ENCODE measurements around the gene PSMD13. TPM values are rescaled to one million over a fixed set of nuclear protein-coding genes. Genes with fewer than 3 reads are reported as not detected.
"Not testable (repeated sequence)": the region's sequence is repeated elsewhere in the genome, so short reads cannot be mapped to it uniquely, and the experiment has no call there.

Gene PSMD13
- total RNA-seq, 3 donors from 2014 or later: 348 to 399 (median 390) TPM

- H3K4me3 Mint-ChIP-seq: no peak overlapping the region
These were observed 49.1 kb downstream of the PSMD13 start for GRCh38 chr11:285894-286220.

DNA sequence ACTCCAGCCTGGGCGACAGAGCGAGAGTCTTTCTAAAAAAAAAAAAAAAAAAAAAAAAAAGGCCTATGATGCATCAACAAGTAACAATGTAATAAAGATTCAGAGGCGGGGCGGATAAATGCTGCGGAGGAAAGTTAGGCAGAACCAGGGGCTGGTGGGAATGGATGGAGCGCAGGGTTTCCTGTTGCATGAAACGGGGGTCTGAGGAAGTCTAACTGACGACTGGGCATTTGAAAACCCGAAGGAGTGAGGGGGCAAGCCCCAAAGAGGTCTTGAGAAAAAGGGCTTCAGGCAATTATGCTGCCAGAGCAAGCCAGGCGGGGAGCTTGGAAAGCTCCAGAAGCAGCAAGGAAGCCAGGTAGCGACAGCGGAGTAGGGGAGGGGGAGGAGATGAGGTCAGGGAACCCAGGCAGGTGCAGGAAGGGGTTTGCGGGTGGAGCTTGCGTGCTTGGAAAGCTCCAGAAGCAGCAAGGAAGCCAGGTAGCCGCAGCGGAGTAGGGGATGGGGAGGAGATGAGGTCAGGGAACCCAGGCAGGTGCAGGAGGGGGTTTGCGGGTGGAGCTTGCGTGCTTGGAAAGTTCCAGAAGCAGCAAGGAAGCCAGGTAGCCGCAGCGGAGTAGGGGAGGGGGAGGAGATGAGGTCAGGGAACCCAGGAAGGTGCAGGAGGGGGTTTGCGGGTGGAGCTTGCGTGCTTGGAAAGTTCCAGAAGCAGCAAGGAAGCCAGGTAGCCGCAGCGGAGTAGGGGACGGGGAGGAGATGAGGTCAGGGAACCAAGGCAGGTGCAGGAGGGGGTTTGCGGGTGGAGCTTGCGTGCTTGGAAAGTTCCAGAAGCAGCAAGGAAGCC lies 50.4 kb downstream of the PSMD13 start:
- not testable (repeated sequence) for H3K9me3 Mint-ChIP-seq

More at GRCh38 chr11:285894-286220, 49.1 kb downstream of the PSMD13 start:
- Mint-ChIP-seq H3K36me3 (ENCODE audit: insufficient read depth) (no peaks in the 10 kb centered on the region), H3K27me3 (ENCODE audit: low read depth) (peaks cover 14% of the 10 kb centered on the region), H3K4me1 (ENCODE audit: low read depth) (peaks cover 51% of the 10 kb centered on the region), H3K9me3 (no peaks in the 10 kb centered on the region)
- no peak for DNase-seq
- ATAC-seq: no peak

GRCh38 chr11:287821-288477 lies 51.2 kb downstream of the PSMD13 start:
- ATAC-seq (peak; percentile 29), DNase-seq (peak; percentile 55)
- Mint-ChIP-seq H3K36me3 (ENCODE audit: insufficient read depth) (no peaks in the 10 kb centered on the region), H3K4me1 (ENCODE audit: low read depth) (peaks cover 32% of the 10 kb centered on the region), H3K4me3 (peak overlapping the region; percentile 96), H3K27me3 (ENCODE audit: low read depth) (peaks cover 1% of the 10 kb centered on the region), H3K9me3 (no peaks in the 10 kb centered on the region)

More for the DNA sequence above, 50.4 kb downstream of the PSMD13 start:
- peak overlapping the region; percentile 96 for H3K4me3 Mint-ChIP-seq
- ATAC-seq; H3K27me3 Mint-ChIP-seq (ENCODE audit: low read depth); H3K36me3 Mint-ChIP-seq (ENCODE audit: insufficient read depth): not testable (repeated sequence)
- peaks cover 39% of the 10 kb centered on the region for H3K4me1 Mint-ChIP-seq (ENCODE audit: low read depth)
- DNase-seq: peak; percentile 56

DNA sequence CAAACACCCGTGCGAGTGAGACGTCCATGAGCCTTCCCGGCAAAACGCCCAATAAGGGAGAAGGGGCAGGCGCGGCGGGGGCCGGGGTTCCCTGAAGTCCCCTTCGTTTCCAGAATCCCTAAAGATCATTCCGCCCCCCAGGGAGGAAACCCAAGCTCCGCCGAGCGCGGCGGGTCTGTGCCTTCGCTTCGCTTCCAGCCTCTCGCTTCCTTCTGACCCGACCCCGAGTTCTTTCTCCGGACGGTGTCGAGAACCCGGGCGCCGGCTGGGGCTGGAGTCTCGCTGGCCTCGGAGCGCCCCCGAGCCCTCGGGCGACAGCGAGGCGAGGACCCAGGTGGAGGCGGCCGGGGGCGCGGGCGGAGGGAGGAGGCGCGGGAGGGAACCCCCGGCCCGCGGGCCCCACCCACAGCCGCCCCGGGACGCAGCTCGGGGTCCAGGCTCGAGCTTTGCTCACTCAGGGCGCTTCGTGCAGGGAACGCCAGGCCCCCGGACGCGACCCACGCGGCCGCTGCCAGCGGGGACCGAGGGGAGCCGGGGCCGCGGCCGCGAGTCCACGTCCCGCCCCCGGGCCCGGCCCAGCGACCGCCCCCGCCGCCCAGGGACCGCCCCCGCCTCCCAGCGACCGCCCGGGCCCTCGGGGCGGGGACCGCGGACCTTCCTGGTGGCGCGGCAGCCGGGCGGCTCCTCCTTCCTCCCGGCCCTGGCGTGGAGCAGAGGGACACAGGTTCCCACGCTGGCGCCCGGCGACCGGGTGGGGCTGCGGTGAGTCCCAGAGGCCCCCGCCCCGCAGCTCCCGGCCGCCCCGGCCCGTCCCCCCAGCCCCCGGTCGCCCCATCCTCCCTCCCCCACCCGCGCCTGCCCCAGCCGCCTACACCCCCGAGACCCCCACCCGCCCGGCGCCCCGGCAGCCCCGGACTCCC lies 52.0 kb downstream of the PSMD13 start, which contains the start of gene PGGHG:
Gene PGGHG, plus strand, starts transcription at position 649 of the 920 bp plus-strand sequence. CDS start 691 bp downstream, outside the sequence.
- Mint-ChIP-seq H3K9me3 (no peaks in the 10 kb centered on the region), H3K4me3 (peak within 1 kb of the TSS; percentile 96), H3K36me3 (ENCODE audit: insufficient read depth) (no peaks in the 10 kb centered on the region), H3K27me3 (ENCODE audit: low read depth) (no peaks in the 10 kb centered on the region), H3K4me1 (ENCODE audit: low read depth) (peaks cover 27% of the 10 kb centered on the region)
- DNase-seq (peak; percentile 50), ATAC-seq (peak; percentile 20 to 33)

DNA sequence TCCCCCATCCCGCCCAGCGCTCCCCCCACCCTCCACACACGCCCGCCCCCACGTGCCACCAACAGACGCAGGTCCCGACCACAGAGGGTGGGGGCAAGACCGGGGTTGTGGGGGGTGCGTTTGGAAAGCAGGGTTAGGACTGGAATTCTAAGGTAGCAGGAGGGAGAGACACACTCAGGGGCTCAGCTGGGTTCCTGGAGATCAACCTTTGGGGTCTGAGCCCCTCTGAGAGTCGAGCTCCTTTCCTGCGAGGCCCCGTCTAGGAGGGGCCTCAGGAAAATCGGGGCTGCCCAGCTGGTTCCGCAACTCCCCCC lies 52.6 kb downstream of the PSMD13 start:
- Mint-ChIP-seq H3K9me3 (no peaks in the 10 kb centered on the region), H3K36me3 (ENCODE audit: insufficient read depth) (no peaks in the 10 kb centered on the region), H3K4me1 (ENCODE audit: low read depth) (peaks cover 26% of the 10 kb centered on the region), H3K27me3 (ENCODE audit: low read depth) (no peaks in the 10 kb centered on the region), H3K4me3 (peak overlapping the region; percentile 59)
- DNase-seq (peak; percentile 45), ATAC-seq (no peak)

DNA sequence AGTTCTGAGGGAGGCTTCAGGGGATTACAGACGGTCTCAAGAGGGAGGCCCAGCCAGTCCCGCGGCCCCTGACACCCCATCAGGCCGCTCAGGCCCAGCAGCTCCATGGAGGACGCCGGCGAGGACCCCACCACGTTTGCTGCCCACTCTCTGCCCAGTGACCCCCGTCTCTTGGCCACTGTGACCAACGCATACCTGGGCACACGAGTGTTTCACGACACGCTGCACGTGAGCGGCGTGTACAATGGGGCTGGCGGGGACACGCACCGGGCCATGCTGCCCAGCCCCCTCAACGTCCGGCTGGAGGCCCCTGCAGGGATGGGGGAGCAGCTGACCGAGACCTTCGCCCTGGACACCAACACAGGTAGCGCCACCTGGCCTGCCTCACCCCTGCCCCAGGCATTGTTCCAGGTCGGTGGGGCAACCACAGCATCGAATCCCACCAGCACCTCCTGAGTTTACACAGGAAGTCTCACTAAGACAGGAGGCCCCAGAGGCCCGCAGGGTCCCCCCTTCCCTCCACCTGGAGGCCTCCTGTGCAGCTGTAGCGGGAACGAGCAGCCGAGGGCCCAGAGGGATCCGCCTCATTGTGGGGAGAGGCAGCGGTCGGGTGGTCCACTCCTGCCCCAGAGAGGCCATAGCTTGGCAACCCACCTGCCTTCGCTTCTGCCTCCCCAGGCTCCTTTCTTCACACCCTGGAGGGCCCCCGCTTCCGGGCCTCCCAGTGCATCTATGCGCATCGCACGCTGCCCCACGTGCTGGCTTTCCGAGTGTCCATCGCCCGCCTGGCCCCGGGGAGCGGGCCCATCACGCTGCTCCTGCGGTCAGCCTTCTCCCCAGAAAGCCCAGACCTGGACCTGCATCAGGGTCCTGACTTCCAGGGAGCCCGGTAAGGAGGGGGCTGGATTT lies 53.2 kb downstream of the PSMD13 start:
- no peaks in the 10 kb centered on the region for H3K27me3 Mint-ChIP-seq (ENCODE audit: low read depth)
- no peaks in the 10 kb centered on the region for H3K9me3 Mint-ChIP-seq
- H3K4me3 Mint-ChIP-seq: peak overlapping the region; percentile 61
- peaks cover 26% of the 10 kb centered on the region for H3K4me1 Mint-ChIP-seq (ENCODE audit: low read depth)
- DNase-seq (peak; percentile 6), ATAC-seq (peak in 1 of 2 donors; percentile 21)
- H3K36me3 Mint-ChIP-seq (ENCODE audit: insufficient read depth): no peaks in the 10 kb centered on the region

GRCh38 chr11:290621-291231 lies 54.0 kb downstream of the PSMD13 start:
- DNase-seq (peak; percentile 5), ATAC-seq (no peak)
- no peaks in the 10 kb centered on the region for H3K27me3 Mint-ChIP-seq (ENCODE audit: low read depth)
- H3K9me3 Mint-ChIP-seq: no peaks in the 10 kb centered on the region
- peaks cover 26% of the 10 kb centered on the region for H3K4me1 Mint-ChIP-seq (ENCODE audit: low read depth)
- H3K4me3 Mint-ChIP-seq: peak overlapping the region; percentile 21
- no peaks in the 10 kb centered on the region for H3K36me3 Mint-ChIP-seq (ENCODE audit: insufficient read depth)

DNA sequence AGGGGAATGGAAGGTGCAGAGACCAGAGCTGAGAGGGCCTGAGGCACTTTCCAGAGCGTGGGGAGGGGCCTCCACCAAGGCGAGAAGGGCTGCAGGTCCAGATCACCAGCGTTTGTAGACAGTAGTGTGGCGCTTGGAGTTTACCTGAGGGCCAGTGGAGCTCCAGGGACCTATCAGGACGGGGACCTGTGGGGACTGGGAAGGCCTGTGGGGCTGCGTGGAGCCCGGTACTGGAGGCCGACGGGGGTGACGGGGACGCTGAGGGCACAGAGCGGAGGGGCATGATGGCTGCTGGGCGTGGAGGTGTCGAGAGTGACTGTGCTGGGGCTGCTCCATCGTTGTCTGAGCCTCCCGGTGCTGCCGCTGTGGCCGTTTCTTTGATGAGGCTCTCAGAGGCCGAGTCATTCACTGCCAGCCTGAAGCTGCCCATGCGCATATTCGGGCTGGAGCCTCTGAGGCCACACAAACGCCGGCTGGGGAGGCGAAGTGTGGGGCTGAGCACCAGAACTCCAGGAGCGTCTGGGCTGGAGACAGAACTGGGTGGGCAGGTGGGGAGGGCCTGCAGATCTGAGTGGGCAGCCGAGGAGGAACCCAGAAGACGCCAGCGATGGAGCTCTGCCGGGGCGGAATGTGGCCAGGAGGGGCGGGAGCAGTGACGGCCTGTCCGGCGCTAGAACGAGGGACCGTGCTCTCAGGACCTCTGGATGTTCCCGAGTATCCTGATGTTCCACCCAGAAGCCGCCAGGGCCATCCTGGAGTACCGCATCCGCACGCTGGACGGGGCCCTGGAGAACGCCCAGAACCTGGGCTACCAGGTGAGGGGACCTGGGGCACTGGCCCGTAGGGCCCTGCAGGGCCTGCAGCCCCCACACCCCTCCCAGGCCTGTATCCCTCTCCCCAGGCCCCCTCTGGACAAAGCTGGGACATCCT lies 54.8 kb downstream of the PSMD13 start:
- ATAC-seq: no peak
- no peaks in the 10 kb centered on the region for H3K36me3 Mint-ChIP-seq (ENCODE audit: insufficient read depth)
- H3K4me1 Mint-ChIP-seq (ENCODE audit: low read depth): peaks cover 21% of the 10 kb centered on the region
- H3K4me3 Mint-ChIP-seq: no peak overlapping the region
- H3K27me3 Mint-ChIP-seq (ENCODE audit: low read depth): no peaks in the 10 kb centered on the region
- DNase-seq: peak; percentile 4
- no peaks in the 10 kb centered on the region for H3K9me3 Mint-ChIP-seq

- Mint-ChIP-seq H3K27me3 (ENCODE audit: low read depth) (no peaks in the 10 kb centered on the region), H3K9me3 (no peaks in the 10 kb centered on the region), H3K4me3 (no peak overlapping the region), H3K36me3 (ENCODE audit: insufficient read depth) (no peaks in the 10 kb centered on the region), H3K4me1 (ENCODE audit: low read depth) (peaks cover 22% of the 10 kb centered on the region)
- ATAC-seq: no peak
- DNase-seq: peak; percentile 4
These were observed 55.7 kb downstream of the PSMD13 start for GRCh38 chr11:292211-293121.

DNA sequence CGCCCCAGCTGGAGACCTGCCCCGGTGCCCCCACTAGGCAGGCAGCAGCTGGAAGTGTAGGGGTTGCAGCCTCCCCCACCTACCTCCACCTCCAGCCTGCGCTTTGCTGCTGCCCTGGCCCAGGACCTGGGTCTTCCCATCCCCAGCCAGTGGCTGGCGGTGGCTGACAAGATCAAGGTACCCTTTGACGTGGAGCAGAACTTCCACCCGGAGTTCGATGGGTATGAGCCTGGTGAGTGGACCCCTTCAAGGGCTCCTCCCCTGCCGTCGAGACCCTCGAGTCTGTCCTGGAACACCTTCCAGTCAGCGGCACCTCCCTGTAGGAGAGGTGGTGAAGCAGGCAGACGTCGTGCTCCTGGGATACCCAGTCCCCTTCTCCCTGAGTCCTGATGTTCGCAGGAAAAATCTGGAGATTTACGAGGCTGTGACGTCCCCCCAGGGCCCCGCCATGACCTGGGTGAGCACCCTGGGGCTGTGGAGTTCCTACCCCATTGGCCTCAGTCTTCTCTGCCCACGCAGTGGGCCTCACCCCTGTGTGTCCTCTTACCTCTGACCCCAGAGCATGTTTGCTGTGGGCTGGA lies 56.6 kb downstream of the PSMD13 start:
- H3K9me3 Mint-ChIP-seq: no peaks in the 10 kb centered on the region
- peaks cover 24% of the 10 kb centered on the region for H3K4me1 Mint-ChIP-seq (ENCODE audit: low read depth)
- H3K4me3 Mint-ChIP-seq: no peak overlapping the region
- H3K27me3 Mint-ChIP-seq (ENCODE audit: low read depth): no peaks in the 10 kb centered on the region
- ATAC-seq (no peak), DNase-seq (peak; percentile 4)
- no peaks in the 10 kb centered on the region for H3K36me3 Mint-ChIP-seq (ENCODE audit: insufficient read depth)

DNA sequence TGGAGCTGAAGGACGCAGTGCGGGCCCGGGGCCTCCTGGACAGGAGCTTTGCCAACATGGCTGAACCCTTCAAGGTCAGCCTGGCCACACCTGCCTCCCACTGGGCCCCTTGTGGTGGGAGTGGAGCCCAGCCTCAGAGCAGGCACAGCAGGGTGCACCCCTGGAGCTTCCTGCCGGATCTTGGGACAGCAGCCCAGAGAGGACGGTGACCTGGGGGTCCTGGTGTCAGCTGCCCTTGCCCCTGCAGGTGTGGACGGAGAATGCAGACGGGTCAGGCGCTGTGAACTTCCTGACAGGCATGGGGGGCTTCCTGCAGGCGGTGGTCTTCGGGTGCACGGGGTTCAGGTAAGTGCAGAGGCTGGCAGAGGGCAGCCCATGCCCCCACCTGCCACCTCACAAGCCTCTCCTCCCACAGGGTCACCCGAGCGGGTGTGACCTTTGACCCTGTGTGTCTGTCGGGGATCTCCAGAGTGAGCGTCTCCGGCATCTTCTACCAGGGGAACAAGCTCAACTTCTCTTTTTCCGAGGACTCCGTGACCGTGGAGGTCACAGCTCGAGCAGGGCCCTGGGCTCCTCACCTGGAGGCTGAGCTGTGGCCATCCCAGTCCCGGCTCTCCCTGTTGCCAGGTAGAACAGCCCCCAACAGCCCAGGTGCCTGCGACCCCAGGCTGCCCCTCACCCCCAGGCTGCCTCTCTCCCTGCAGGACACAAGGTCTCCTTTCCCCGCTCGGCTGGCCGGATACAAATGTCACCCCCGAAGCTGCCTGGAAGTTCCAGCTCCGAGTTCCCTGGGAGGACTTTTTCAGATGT lies 57.3 kb downstream of the PSMD13 start:
- peak; percentile 4 for DNase-seq
- ATAC-seq: no peak

More for the DNA sequence above, 57.3 kb downstream of the PSMD13 start:
- Mint-ChIP-seq H3K4me1 (ENCODE audit: low read depth) (peaks cover 27% of the 10 kb centered on the region), H3K36me3 (ENCODE audit: insufficient read depth) (no peaks in the 10 kb centered on the region), H3K4me3 (no peak overlapping the region), H3K27me3 (ENCODE audit: low read depth) (no peaks in the 10 kb centered on the region), H3K9me3 (no peaks in the 10 kb centered on the region)
